Mucosa of stomach (tissue), 1 donor: ENCODE data around the gene MFSD11.
A peak's percentile ranks its signal among the peaks of the same experiment; 100 is the strongest.
"Not testable (repeated sequence)": the region's sequence is repeated elsewhere in the genome, so short reads cannot be mapped to it uniquely, and the experiment has no call there.

Source experiments
- H3K27me3 ChIP-seq: one replicate; pipeline ENCODE4 v1.7.0; 2013; ENCODE audit warnings: mild to moderate bottlenecking, low read length; ENCODE audit not compliant: control insufficient read depth, insufficient read depth
- H3K36me3 ChIP-seq: one replicate; pipeline ENCODE4 v1.7.0; 2013; ENCODE audit warnings: low read length; ENCODE audit not compliant: control insufficient read depth, insufficient read depth
- H3K4me1 ChIP-seq: one replicate; pipeline ENCODE4 v1.7.0; 2013; ENCODE audit warnings: mild to moderate bottlenecking, low read length; ENCODE audit not compliant: control insufficient read depth, insufficient read depth
- H3K4me3 ChIP-seq: one replicate; pipeline ENCODE4 v1.7.0; 2013; ENCODE audit warnings: low read length
- H3K9ac ChIP-seq: one replicate; pipeline ENCODE4 v1.7.0; 2013; ENCODE audit warnings: mild to moderate bottlenecking, low read length, moderate library complexity
- H3K9me3 ChIP-seq: one replicate; pipeline ENCODE4 v1.7.0; 2013; ENCODE audit warnings: mild to moderate bottlenecking, low read length, moderate library complexity; ENCODE audit not compliant: control insufficient read depth
- donor health status: Pancreatic carcinoma.

The MFSD11 gene

GRCh38 chr17:76722977-76723376 is 14.9 kb upstream of the MFSD11 start:
- H3K4me3 ChIP-seq, H3K9me3 ChIP-seq, H3K27me3 ChIP-seq, H3K36me3 ChIP-seq, H3K9ac ChIP-seq: not testable (repeated sequence)
- peaks cover 14% of the 10 kb centered on the region for H3K4me1 ChIP-seq

GRCh38 chr17:76723812-76724211 is 14.1 kb upstream of the MFSD11 start:
- Histone ChIP-seq H3K9ac (no peak overlapping the region), H3K4me3 (no peak overlapping the region), H3K36me3 (peaks cover 3% of the 10 kb centered on the region), H3K9me3 (no peaks in the 10 kb centered on the region), H3K27me3 (no peaks in the 10 kb centered on the region), H3K4me1 (peaks cover 20% of the 10 kb centered on the region)

GRCh38 chr17:76725580-76726230 is 12.2 kb upstream of the MFSD11 start:
- Histone ChIP-seq H3K36me3 (no peaks in the 10 kb centered on the region), H3K9me3 (no peaks in the 10 kb centered on the region), H3K4me1 (peaks cover 20% of the 10 kb centered on the region), H3K9ac (peak overlapping the region; percentile 89), H3K4me3 (peak overlapping the region; percentile 68), H3K27me3 (no peaks in the 10 kb centered on the region)

GRCh38 chr17:76726231-76726775 is 11.6 kb upstream of the MFSD11 start, which contains the start of gene JMJD6:
JMJD6 (minus strand) TSS chr17:76726606; CDS start chr17:76726475, 131 bp downstream.
- H3K36me3 ChIP-seq, result no peaks in the 10 kb centered on the region
- peaks cover 20% of the 10 kb centered on the region for H3K4me1 ChIP-seq

GRCh38 chr17:76726776-76727718 is 10.9 kb upstream of the MFSD11 start, which contains the start of gene METTL23:
METTL23 (plus strand) TSS chr17:76726839; CDS start chr17:76729711, 2,872 bp downstream.
- peaks cover 20% of the 10 kb centered on the region for H3K4me1 ChIP-seq
- H3K36me3 ChIP-seq, result no peaks in the 10 kb centered on the region
- H3K9ac ChIP-seq, result peak within 1 kb of the TSS; percentile 92
- H3K9me3 ChIP-seq, result no peaks in the 10 kb centered on the region
- no peaks in the 10 kb centered on the region for H3K27me3 ChIP-seq
- peak within 1 kb of the TSS; percentile 68 for H3K4me3 ChIP-seq

More at GRCh38 chr17:76726231-76726775, 11.6 kb upstream of the MFSD11 start, which contains the start of gene JMJD6:
- H3K4me3 ChIP-seq, result peak within 1 kb of the TSS; percentile 68
- H3K27me3 ChIP-seq, result no peaks in the 10 kb centered on the region
- no peaks in the 10 kb centered on the region for H3K9me3 ChIP-seq
- H3K9ac ChIP-seq, result peak within 1 kb of the TSS; percentile 92

- H3K27me3 ChIP-seq, result no peaks in the 10 kb centered on the region
- peak overlapping the region; percentile 58 for H3K4me3 ChIP-seq
- H3K9ac ChIP-seq, result peak overlapping the region; percentile 92
- H3K36me3 ChIP-seq, result no peaks in the 10 kb centered on the region
- no peaks in the 10 kb centered on the region for H3K9me3 ChIP-seq
- peaks cover 20% of the 10 kb centered on the region for H3K4me1 ChIP-seq
These were observed 10.0 kb upstream of the MFSD11 start for GRCh38 chr17:76727745-76728456.

- not testable (repeated sequence) for H3K27me3 ChIP-seq, H3K9ac ChIP-seq, H3K36me3 ChIP-seq, H3K9me3 ChIP-seq, H3K4me3 ChIP-seq
- peaks cover 21% of the 10 kb centered on the region for H3K4me1 ChIP-seq
These were observed 5.9 kb upstream of the MFSD11 start for GRCh38 chr17:76731800-76732733.

GRCh38 chr17:76732734-76733617 is 4.9 kb upstream of the MFSD11 start:
- no peaks in the 10 kb centered on the region for H3K36me3 ChIP-seq
- H3K4me3 ChIP-seq, result no peak overlapping the region
- H3K4me1 ChIP-seq, result peaks cover 18% of the 10 kb centered on the region
- no peak overlapping the region for H3K9ac ChIP-seq
- H3K9me3 ChIP-seq, result no peaks in the 10 kb centered on the region
- H3K27me3 ChIP-seq, result no peaks in the 10 kb centered on the region

- Histone ChIP-seq H3K4me3 (no peak overlapping the region), H3K9me3 (no peaks in the 10 kb centered on the region), H3K4me1 (peaks cover 12% of the 10 kb centered on the region), H3K9ac (no peak overlapping the region), H3K36me3 (no peaks in the 10 kb centered on the region), H3K27me3 (no peaks in the 10 kb centered on the region)
These were observed 4.3 kb upstream of the MFSD11 start for GRCh38 chr17:76733618-76733957.

- Histone ChIP-seq H3K4me1 (peaks cover 12% of the 10 kb centered on the region), H3K36me3 (no peaks in the 10 kb centered on the region), H3K9me3 (no peaks in the 10 kb centered on the region), H3K27me3 (no peaks in the 10 kb centered on the region), H3K9ac (peak overlapping the region; percentile 50), H3K4me3 (no peak overlapping the region)
These were observed 3.7 kb upstream of the MFSD11 start for GRCh38 chr17:76734080-76734840.
